Keratinocyte (primary cell): ENCODE data around the gene QSOX1. TPM values are rescaled to one million over a fixed set of nuclear protein-coding genes. Genes with fewer than 3 reads are reported as not detected.

Experiments used
- DNase-seq: peaks from one replicate; pipeline ENCODE4 v3.0.0-alpha.2; 2011; ENCODE audit warnings: low read depth, missing footprints, low spot score
- FAIRE-seq: peaks from 2 replicates; lab custom pipeline; 2011; peaks lifted over from hg19 to GRCh38; lab: Jason Lieb, UNC
- H2AFZ ChIP-seq: 2 replicates; pipeline ENCODE4 v1.6.0; 2012; ENCODE audit warnings: low read length, control low read depth, inconsistent platforms; ENCODE audit not compliant: control insufficient read depth
- H3K27ac ChIP-seq: 2 replicates; pipeline ENCODE4 v1.5.1; 2011; ENCODE audit warnings: low read length; ENCODE audit not compliant: control insufficient read depth, insufficient read depth
- H3K27me3 ChIP-seq: 3 replicates; pipeline ENCODE4 v1.6.0; 2011; ENCODE audit warnings: low read length; ENCODE audit not compliant: control insufficient read depth, insufficient read depth; ENCODE audit errors: extremely low read depth
- H3K36me3 ChIP-seq, 2 experiments: 2 replicates in 1 of 2; 3 replicates in 1 of 2; pipeline ENCODE4 v1.5.1; 2011; ENCODE audit warnings: low read length in 2 of 2, mild to moderate bottlenecking in 1 of 2; ENCODE audit not compliant: control insufficient read depth in 2 of 2, insufficient read depth in 2 of 2; ENCODE audit errors: extremely low read depth in 1 of 2
- H3K4me1 ChIP-seq: 3 replicates; pipeline ENCODE4 v1.5.1; 2011; ENCODE audit warnings: low read length; ENCODE audit not compliant: control insufficient read depth, insufficient read depth; ENCODE audit errors: extremely low read depth
- H3K4me2 ChIP-seq: 3 replicates; pipeline ENCODE4 v1.6.0; 2011; ENCODE audit warnings: low read depth, low read length; ENCODE audit not compliant: control insufficient read depth, insufficient read depth; ENCODE audit errors: extremely low read depth
- H3K4me3 ChIP-seq, 3 experiments: fragments of 200-600 bp in 1 of 3; sonication (generic) in 1 of 3; 2 replicates in 2 of 3; 3 replicates in 1 of 3; pipeline ENCODE4 v1.5.1; 2011 to 2016; ENCODE audit warnings: low read length in 3 of 3, mild to moderate bottlenecking in 3 of 3, control low read depth in 2 of 3, inconsistent platforms in 1 of 3, low read depth in 1 of 3, mixed read lengths in 1 of 3, mixed run types in 1 of 3, moderate library complexity in 1 of 3; ENCODE audit not compliant: control insufficient read depth in 2 of 3, insufficient read depth in 2 of 3; ENCODE audit errors: extremely low read depth in 1 of 3
- H3K79me2 ChIP-seq: 2 replicates; pipeline ENCODE4 v1.6.0; 2012; ENCODE audit warnings: low read length; ENCODE audit not compliant: control insufficient read depth, insufficient read depth
- H3K9ac ChIP-seq: 3 replicates; pipeline ENCODE4 v1.6.0; 2011; ENCODE audit warnings: low read length; ENCODE audit not compliant: control insufficient read depth, insufficient read depth; ENCODE audit errors: extremely low read depth
- H3K9me1 ChIP-seq: 3 replicates; pipeline ENCODE4 v1.6.0; 2011; ENCODE audit warnings: low read length; ENCODE audit not compliant: control insufficient read depth, insufficient read depth; ENCODE audit errors: extremely low read depth
- H3K9me3 ChIP-seq: 2 replicates; pipeline ENCODE4 v1.5.1; 2012; ENCODE audit warnings: low read depth, low read length; ENCODE audit not compliant: control insufficient read depth
- H4K20me1 ChIP-seq: 3 replicates; pipeline ENCODE4 v1.6.0; 2011; ENCODE audit warnings: low read length; ENCODE audit not compliant: control insufficient read depth, insufficient read depth; ENCODE audit errors: extremely low read depth
- EZH2 ChIP-seq: IDR thresholded peaks from one replicate; pipeline ENCODE4 v1.6.1; 2012; ENCODE audit warnings: inconsistent platforms, mild to moderate bottlenecking, low read length, moderate library complexity
- dilution Hi-C: fragments of 300-500 bp; cut with MboI; formaldehyde crosslinking; loops from one replicate; pipeline ENCODE4 v1.7.0; 2020; ENCODE audit warnings: low sequenced_read_pairs; ENCODE audit not compliant: extremely low pct_ligation_motif_present
- polyA plus RNA-seq, 5 experiments: library from polyadenylated mRNA; depleted of rRNA in 3 of 5; stranded (reverse) in 3 of 5; stranded (forward) in 1 of 5; unstranded in 1 of 5; fragments of >200 nt; gene quantifications; 1 replicate in 1 of 5; 2 replicates in 3 of 5; 3 replicates in 1 of 5; pipeline versions ENCODE4 v1.2.1 to v1.2.3, GENCODE V29; 2011 to 2012; ENCODE audit warnings: missing spikeins in 2 of 5, low read depth in 1 of 5, low replicate concordance in 1 of 5
- TF ChIP-seq, protein P1 (sequence below), 3 experiments: IDR thresholded peaks in 1 of 3; conservative IDR thresholded peaks in 1 of 3; optimal IDR thresholded peaks in 1 of 3; 2 replicates in 2 of 3; 3 replicates in 1 of 3; pipeline versions ENCODE3 to v1.5.1; 2011; ENCODE audit warnings: low read length in 3 of 3, mild to moderate bottlenecking in 3 of 3, moderate library complexity in 2 of 3, control low read depth in 1 of 3, inconsistent platforms in 1 of 3; ENCODE audit not compliant: insufficient read depth in 2 of 3; ENCODE audit errors: extremely low read depth in 1 of 3

QSOX1 gene
- polyA plus RNA-seq, 1 donor (not counting 4 experiments of a cell fraction or from before 2014, with no cell fraction given), result 57.6 TPM

DNA sequence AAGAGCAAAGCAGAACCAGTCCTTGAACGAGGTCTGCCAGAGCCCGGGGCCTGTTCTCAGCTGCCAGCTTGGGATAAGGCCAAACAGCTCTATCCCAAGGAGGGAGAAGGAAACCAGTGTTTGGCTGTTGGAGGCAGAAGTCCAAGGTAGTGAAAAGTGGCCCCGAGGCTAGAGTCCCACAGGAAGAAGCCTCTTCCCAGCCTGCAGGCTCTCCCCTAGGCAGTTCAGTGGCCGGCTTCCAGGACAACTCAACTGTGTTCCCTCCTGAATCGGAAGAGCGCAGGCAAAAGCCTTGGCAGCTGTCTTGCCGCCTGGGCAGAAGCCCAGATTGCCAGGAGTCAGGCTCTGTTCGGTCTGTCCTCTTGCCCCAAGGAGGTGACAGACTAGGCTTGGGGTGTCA lies 19.3 kb downstream of the QSOX1 start:
- Histone ChIP-seq H3K4me1 (peaks cover 27% of the 10 kb centered on the region), H3K9me1 (no peaks in the 10 kb centered on the region), H3K9ac (no peak overlapping the region), H3K4me2 (no peak overlapping the region), H3K27ac (no peak overlapping the region), H3K9me3 (no peaks in the 10 kb centered on the region), H3K4me3 (no peak overlapping the region), H3K27me3 (no peaks in the 10 kb centered on the region), H2AFZ (no peak overlapping the region), H3K79me2 (no peaks in the 10 kb centered on the region), H3K36me3 (peaks cover 7 to 21% of the 10 kb centered on the region in 2 experiments), H4K20me1 (peaks cover 3% of the 10 kb centered on the region)
- TF ChIP-seq EZH2, result no peak
- TF ChIP-seq, protein P1, sequence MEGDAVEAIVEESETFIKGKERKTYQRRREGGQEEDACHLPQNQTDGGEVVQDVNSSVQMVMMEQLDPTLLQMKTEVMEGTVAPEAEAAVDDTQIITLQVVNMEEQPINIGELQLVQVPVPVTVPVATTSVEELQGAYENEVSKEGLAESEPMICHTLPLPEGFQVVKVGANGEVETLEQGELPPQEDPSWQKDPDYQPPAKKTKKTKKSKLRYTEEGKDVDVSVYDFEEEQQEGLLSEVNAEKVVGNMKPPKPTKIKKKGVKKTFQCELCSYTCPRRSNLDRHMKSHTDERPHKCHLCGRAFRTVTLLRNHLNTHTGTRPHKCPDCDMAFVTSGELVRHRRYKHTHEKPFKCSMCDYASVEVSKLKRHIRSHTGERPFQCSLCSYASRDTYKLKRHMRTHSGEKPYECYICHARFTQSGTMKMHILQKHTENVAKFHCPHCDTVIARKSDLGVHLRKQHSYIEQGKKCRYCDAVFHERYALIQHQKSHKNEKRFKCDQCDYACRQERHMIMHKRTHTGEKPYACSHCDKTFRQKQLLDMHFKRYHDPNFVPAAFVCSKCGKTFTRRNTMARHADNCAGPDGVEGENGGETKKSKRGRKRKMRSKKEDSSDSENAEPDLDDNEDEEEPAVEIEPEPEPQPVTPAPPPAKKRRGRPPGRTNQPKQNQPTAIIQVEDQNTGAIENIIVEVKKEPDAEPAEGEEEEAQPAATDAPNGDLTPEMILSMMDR (optimal IDR thresholded peaks at IDR 0.05 in 1 of 3, IDR thresholded peaks at IDR 0.05 in 1 of 3, conservative IDR thresholded peaks at IDR 0.05 in 1 of 3; ENCODE audit: extremely low read depth in 1 of 3, insufficient read depth in 2 of 3, low read length in 3 of 3), result no peak
- dilution Hi-C loops, result no loop called here
- DNase-seq (no peak), FAIRE-seq (no peak)

DNA sequence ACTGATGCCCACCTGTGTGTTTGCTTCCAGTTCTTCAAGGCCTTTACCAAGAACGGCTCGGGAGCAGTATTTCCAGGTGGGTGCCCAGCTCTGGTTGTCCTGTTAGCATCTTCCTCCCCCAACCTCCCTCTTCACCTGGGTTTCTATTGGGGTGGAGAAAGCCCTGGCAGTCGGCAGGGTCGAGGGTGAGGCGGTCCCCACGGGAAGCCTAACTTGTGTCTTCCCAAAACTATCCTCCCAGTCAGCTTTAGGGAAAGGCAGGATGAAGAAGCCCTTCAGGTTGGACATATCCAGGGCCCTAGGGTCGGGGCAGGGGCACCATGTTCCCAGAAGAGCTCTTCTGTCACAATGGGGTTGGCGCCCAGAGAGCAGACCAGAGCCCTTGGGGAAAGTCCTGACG lies 20.6 kb downstream of the QSOX1 start:
- dilution Hi-C loops, result no loop called here
- no peaks in the 10 kb centered on the region for H3K79me2 ChIP-seq
- DNase-seq, result no peak

More for the DNA sequence above, 20.6 kb downstream of the QSOX1 start:
- H3K9ac ChIP-seq, result no peak overlapping the region
- no peaks in the 10 kb centered on the region for H3K9me3 ChIP-seq
- H3K4me2 ChIP-seq, result no peak overlapping the region
- no peaks in the 10 kb centered on the region for H3K27me3 ChIP-seq
- no peaks in the 10 kb centered on the region for H3K9me1 ChIP-seq
- H3K4me1 ChIP-seq, result peaks cover 14% of the 10 kb centered on the region
- TF ChIP-seq, protein P1 (optimal IDR thresholded peaks at IDR 0.05 in 1 of 3, IDR thresholded peaks at IDR 0.05 in 1 of 3, conservative IDR thresholded peaks at IDR 0.05 in 1 of 3; ENCODE audit: extremely low read depth in 1 of 3, insufficient read depth in 2 of 3, low read length in 3 of 3), result no peak
- TF ChIP-seq EZH2, result no peak
- peaks cover 16% of the 10 kb centered on the region in 2 experiments for H3K36me3 ChIP-seq
- H4K20me1 ChIP-seq, result peaks cover 3% of the 10 kb centered on the region
- H3K27ac ChIP-seq, result no peak overlapping the region
- no peak for FAIRE-seq
- H3K4me3 ChIP-seq, result no peak overlapping the region
- H2AFZ ChIP-seq, result no peak overlapping the region
